Neural crest cell (in vitro differentiated cells): ENCODE data around the gene MOBP. TPM values are rescaled to one million over a fixed set of nuclear protein-coding genes. Genes with fewer than 3 reads are reported as not detected.

Experiments
- DNase-seq: peaks from one replicate; pipeline ENCODE4 v3.0.0; 2021; ENCODE audit warnings: low read depth, mixed read lengths, low spot score
- H3K27ac Mint-ChIP-seq: one replicate; pipeline ENCODE4 v1.8.0; 2021; ENCODE audit warnings: mild to moderate bottlenecking, mixed read lengths; ENCODE audit not compliant: unreplicated experiment
- H3K27me3 Mint-ChIP-seq: 2 replicates; pipeline ENCODE4 v1.8.0; 2021; ENCODE audit warnings: low read depth, mild to moderate bottlenecking, mixed read lengths
- H3K36me3 Mint-ChIP-seq: 2 replicates; pipeline ENCODE4 v1.8.0; 2021; ENCODE audit warnings: low read depth, mild to moderate bottlenecking, mixed read lengths
- H3K4me1 Mint-ChIP-seq: 2 replicates; pipeline ENCODE4 v1.8.0; 2021; ENCODE audit warnings: mixed read lengths
- H3K4me3 Mint-ChIP-seq: one replicate; pipeline ENCODE4 v1.8.0; 2021; ENCODE audit warnings: mild to moderate bottlenecking, mixed read lengths
- H3K9me3 Mint-ChIP-seq: 2 replicates; pipeline ENCODE4 v1.8.0; 2021; ENCODE audit warnings: mixed read lengths
- total RNA-seq: library from RNA; stranded (reverse); gene quantifications from 2 replicates; pipeline ENCODE4 v1.2.1, GENCODE V29; 2021
- TF ChIP-seq, protein P1 (sequence below): fragments of 200-600 bp; sonication (generic); conservative IDR thresholded peaks from 2 replicates; pipeline ENCODE4 v1.5.0; 2021; ENCODE audit warnings: antibody characterized with exemption, mild to moderate bottlenecking

The MOBP gene
- total RNA-seq, 1 donor from 2014 or later = not detected

DNA sequence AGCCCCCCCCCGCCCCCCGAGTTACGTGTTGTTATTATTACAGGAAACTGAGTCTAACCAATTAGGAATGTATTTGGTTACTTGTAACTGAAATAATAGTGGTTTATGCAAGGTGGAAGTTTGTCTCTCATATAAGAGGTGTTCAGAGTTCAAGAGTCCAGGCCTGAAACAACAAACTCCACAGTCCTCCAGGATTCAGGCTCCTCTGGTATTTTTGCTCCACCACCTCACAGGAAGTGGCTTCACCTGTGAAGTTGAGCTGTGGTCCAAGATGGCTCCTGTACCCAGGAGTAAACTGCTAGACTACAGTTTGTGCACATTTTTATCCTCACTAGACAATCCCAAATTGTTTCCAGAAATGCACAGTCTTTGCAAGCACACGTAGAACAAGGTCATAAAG, 27.3 kb downstream of the MOBP start:
- H3K4me1 Mint-ChIP-seq = no peaks in the 10 kb centered on the region
- H3K4me3 Mint-ChIP-seq = no peak overlapping the region
- TF ChIP-seq, protein P1, sequence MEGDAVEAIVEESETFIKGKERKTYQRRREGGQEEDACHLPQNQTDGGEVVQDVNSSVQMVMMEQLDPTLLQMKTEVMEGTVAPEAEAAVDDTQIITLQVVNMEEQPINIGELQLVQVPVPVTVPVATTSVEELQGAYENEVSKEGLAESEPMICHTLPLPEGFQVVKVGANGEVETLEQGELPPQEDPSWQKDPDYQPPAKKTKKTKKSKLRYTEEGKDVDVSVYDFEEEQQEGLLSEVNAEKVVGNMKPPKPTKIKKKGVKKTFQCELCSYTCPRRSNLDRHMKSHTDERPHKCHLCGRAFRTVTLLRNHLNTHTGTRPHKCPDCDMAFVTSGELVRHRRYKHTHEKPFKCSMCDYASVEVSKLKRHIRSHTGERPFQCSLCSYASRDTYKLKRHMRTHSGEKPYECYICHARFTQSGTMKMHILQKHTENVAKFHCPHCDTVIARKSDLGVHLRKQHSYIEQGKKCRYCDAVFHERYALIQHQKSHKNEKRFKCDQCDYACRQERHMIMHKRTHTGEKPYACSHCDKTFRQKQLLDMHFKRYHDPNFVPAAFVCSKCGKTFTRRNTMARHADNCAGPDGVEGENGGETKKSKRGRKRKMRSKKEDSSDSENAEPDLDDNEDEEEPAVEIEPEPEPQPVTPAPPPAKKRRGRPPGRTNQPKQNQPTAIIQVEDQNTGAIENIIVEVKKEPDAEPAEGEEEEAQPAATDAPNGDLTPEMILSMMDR = no peak
- no peaks in the 10 kb centered on the region for H3K36me3 Mint-ChIP-seq
- peaks cover 22% of the 10 kb centered on the region for H3K27me3 Mint-ChIP-seq
- no peaks in the 10 kb centered on the region for H3K9me3 Mint-ChIP-seq
- no peak for DNase-seq
- H3K27ac Mint-ChIP-seq = no peak overlapping the region

DNA sequence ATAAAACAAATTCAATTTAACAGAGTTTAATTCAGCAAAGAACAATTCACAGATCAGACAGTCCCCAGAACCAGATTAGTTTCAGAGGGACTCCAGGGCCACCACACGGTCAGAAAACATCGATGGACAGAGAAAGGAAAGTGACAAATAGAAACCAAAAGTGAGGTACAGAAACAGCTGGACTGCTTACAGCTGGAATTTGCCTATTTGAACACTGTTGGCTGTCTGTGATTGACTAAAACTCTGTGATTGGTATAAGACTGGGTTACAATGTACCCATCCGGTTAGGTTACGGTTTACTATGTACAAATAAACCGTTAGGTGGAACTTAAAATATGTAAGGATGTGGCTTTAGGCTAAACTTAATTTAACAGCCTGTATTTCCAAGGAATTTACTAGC, 30.3 kb downstream of the MOBP start:
- Mint-ChIP-seq H3K27ac (no peak overlapping the region), H3K4me1 (no peaks in the 10 kb centered on the region), H3K9me3 (no peaks in the 10 kb centered on the region), H3K4me3 (no peak overlapping the region), H3K36me3 (no peaks in the 10 kb centered on the region), H3K27me3 (peaks cover 39% of the 10 kb centered on the region)
- no peak for DNase-seq
- TF ChIP-seq, protein P1 = no peak

DNA sequence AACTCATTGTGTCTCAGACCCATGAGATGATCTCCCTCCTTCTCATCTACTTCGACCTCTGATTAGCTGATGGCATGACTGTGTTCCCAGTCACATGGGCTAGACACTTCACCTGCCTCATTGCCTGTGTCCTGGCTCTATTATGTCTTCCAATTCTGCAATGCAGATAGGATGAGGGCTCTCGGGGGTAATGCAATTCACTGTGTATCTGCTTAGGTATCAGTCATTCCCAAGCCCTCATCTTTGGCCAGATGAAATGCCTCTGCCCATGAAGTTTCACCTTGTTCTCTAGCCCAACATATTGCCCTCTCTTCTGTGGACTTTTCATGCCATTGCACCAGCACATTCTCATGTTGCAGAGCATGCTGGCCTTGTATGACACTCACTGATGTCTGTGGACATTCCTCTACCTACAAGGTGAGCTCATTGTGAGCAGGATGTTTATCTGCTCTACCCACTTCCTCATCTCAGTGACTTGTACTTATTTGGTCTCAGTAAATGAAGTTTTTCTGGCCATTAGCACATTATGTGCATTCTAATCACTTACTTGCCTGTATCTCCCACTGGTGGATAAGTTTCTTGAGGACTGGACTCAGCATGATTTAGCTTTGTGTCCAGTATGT, 32.3 kb downstream of the MOBP start:
- Mint-ChIP-seq H3K27me3 (peaks cover 36% of the 10 kb centered on the region), H3K27ac (no peak overlapping the region), H3K4me1 (no peaks in the 10 kb centered on the region), H3K9me3 (no peaks in the 10 kb centered on the region), H3K36me3 (no peaks in the 10 kb centered on the region), H3K4me3 (no peak overlapping the region)
- no peak for DNase-seq
- TF ChIP-seq, protein P1 = no peak

DNA sequence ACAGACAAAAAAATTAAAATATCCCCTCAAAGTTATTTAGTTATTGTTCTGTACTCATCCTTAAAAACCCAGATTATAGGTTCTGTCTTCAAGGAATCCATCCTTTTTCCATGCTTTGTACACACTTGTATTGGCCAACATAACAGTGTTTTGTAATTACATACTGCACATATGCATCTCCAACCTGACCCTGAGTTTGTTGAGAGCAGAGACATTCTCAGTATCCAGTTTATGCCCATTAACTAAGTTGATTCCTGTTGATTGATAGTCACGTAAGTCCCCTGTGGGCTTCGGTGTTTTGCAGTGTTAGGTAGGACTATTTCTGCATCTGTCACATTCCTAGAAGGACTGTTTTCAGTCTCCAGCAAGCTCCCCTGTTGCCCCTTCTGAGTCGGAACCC, 33.6 kb downstream of the MOBP start:
- H3K4me3 Mint-ChIP-seq = no peak overlapping the region
- no peak overlapping the region for H3K27ac Mint-ChIP-seq
- TF ChIP-seq, protein P1 = no peak
- H3K27me3 Mint-ChIP-seq = peaks cover 36% of the 10 kb centered on the region
- no peaks in the 10 kb centered on the region for H3K4me1 Mint-ChIP-seq
- H3K36me3 Mint-ChIP-seq = no peaks in the 10 kb centered on the region
- no peak for DNase-seq
- H3K9me3 Mint-ChIP-seq = no peaks in the 10 kb centered on the region

DNA sequence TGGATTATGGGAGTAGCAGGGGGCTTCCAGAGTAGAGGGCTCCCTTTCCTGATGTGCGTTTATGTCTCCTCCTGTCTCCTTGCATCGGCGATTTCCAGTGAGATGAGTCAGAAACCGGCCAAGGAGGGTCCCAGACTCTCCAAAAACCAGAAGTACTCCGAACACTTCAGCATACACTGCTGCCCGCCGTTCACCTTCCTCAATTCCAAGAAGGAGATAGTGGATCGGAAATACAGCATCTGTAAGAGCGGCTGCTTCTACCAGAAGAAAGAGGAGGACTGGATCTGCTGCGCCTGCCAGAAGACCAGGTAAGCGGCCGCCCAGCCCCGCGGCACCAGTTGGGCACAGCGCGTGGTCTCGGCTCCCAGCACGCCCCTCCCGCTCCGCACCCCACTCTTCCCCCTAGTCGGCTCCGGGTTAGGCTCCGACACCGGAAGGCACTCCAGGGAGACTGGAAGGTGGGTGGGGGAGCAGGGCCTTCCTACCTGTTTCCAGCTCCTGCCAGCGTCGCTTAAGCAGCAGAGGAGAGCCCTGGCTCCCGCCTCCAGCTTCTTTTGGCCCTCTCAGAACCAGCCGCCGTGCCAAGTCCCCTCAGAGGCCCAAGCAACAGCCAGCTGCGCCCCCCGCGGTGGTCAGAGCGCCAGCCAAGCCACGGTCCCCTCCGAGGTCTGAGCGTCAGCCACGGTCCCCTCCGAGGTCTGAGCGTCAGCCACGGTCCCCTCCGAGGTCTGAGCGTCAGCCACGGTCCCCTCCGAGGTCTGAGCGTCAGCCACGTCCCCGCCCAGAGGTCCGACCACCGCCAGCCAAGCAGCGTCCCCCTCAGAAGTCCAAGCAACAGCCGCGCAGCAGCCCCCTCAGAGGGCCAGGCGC, 34.7 kb downstream of the MOBP start:
- H3K27me3 Mint-ChIP-seq = peaks cover 36% of the 10 kb centered on the region
- H3K4me3 Mint-ChIP-seq = no peak overlapping the region
- H3K4me1 Mint-ChIP-seq = no peaks in the 10 kb centered on the region
- DNase-seq = no peak
- H3K36me3 Mint-ChIP-seq = no peaks in the 10 kb centered on the region
- H3K27ac Mint-ChIP-seq = no peak overlapping the region
- H3K9me3 Mint-ChIP-seq = no peaks in the 10 kb centered on the region
- TF ChIP-seq, protein P1 = no peak
